NOMO-1 treated with DMSO at 0.1 percent for 48 hours (cell line): ENCODE measurements around the gene ZNF793.
A peak's percentile ranks its signal among the peaks of the same experiment; 100 is the strongest.

ENCODE experiments used
- DNase-seq: peaks from one replicate; lab custom pipeline; 2025; ENCODE audit not compliant: unreplicated experiment; lab: John Stamatoyannopoulos, UW

Gene ZNF793

GRCh38 chr19:37506387-37507166 lies at the start of gene ZNF793:
Gene ZNF793, plus strand, starts transcription at chr19:37506939. Its CDS starts 16,501 bp downstream, at chr19:37523440.
- DNase-seq = no peak

GRCh38 chr19:37466277-37466797 lies 40.4 kb upstream of the ZNF793 start:
- no peak for DNase-seq

GRCh38 chr19:37466798-37467607 lies 39.7 kb upstream of the ZNF793 start, which contains the start of gene ZNF569:
Gene ZNF569, minus strand, starts transcription at chr19:37467444. Its CDS starts 22,523 bp downstream, at chr19:37444921.
- DNase-seq = peak; percentile 91

- no peak for DNase-seq
Observed at GRCh38 chr19:37467608-37468090, 39.1 kb upstream of the ZNF793 start.

- peak; percentile 84 for DNase-seq
Observed at GRCh38 chr19:37468961-37469777, 37.6 kb upstream of the ZNF793 start, which contains the start of gene ZNF570. Gene ZNF570, plus strand, starts transcription at chr19:37469356. Its CDS starts 999 bp downstream, at chr19:37470355.

- no peak for DNase-seq
Observed at GRCh38 chr19:37470216-37470615, 36.5 kb upstream of the ZNF793 start.

- no peak for DNase-seq
Observed at GRCh38 chr19:37472165-37472564, 34.6 kb upstream of the ZNF793 start.

- no peak for DNase-seq
Observed at GRCh38 chr19:37484406-37485168, 22.2 kb upstream of the ZNF793 start.

- DNase-seq = no peak
Observed at GRCh38 chr19:37492213-37492612, 14.5 kb upstream of the ZNF793 start.

- no peak for DNase-seq
Observed at GRCh38 chr19:37505958-37506386, 767 bp upstream of the ZNF793 start.

- no peak for DNase-seq
Observed at GRCh38 chr19:37507167-37507464, 377 bp downstream of the ZNF793 start.

- DNase-seq = no peak
Observed at GRCh38 chr19:37511186-37511585, 4.4 kb downstream of the ZNF793 start.

- no peak for DNase-seq
Observed at GRCh38 chr19:37511821-37512220, 5.1 kb downstream of the ZNF793 start.

GRCh38 chr19:37513397-37513796 lies 6.7 kb downstream of the ZNF793 start:
- no peak for DNase-seq

- no peak for DNase-seq
Observed at GRCh38 chr19:37519890-37520289, 13.2 kb downstream of the ZNF793 start.

- DNase-seq = no peak
Observed at GRCh38 chr19:37537391-37537947, 30.7 kb downstream of the ZNF793 start.

- DNase-seq = no peak
Observed at GRCh38 chr19:37551129-37551993, 44.6 kb downstream of the ZNF793 start.

- no peak for DNase-seq
Observed at GRCh38 chr19:37563518-37563917, 56.8 kb downstream of the ZNF793 start.
